ENCODE measurements around the gene C12orf75.

Gene C12orf75

DNA sequence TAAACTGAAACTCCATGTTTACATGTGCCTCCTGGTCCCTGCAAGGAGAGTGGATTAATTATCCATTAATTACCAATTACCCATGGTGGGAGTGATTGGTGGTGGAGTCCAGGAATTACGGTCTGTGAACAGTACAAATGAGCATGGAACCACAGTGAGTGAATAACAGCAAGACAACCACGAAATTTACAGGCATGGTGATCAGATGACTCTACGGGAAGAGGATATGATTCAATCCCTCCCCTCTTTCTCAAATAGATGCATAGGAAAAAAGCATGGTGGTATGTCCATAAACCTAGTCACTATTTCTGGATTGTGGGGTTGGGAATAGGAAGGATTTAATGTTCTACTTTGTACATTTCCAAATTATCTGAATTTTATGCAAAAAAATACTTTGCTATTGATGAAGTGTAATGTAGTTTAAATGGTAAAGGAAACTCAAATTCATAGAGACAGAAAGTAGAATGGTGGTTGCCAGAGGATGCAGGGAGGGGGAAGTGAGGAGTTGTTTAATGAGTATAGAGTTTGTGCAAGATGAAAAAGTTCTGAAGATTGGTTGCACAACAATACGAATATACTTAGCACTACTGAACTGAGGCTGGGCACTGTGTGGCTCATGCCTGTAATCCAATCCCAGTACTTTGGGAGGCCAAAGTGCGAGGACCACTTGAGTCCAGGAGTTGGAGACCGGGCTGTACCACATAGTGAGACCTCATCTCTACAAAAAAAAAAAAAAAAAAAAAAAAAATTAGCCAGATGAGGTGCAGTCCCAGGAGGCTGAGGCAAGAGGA, 41.2 kb upstream of the C12orf75 start:
- no peak for TF ChIP-seq CTCF (IDR thresholded peaks at IDR 0.05; ENCODE audit: borderline replicate concordance, control extremely low read depth, extremely low read depth, insufficient read depth, missing control alignments)
- in situ Hi-C loops (cut with MboI; ENCODE audit: low sequenced_read_pairs, unreplicated experiment), result loop anchor here (10.0 kb wide), 1 partner anchor 95 kb away; no protein-coding TSS in a partner anchor
- no peak for DNase-seq (ENCODE audit: low spot score)

DNA sequence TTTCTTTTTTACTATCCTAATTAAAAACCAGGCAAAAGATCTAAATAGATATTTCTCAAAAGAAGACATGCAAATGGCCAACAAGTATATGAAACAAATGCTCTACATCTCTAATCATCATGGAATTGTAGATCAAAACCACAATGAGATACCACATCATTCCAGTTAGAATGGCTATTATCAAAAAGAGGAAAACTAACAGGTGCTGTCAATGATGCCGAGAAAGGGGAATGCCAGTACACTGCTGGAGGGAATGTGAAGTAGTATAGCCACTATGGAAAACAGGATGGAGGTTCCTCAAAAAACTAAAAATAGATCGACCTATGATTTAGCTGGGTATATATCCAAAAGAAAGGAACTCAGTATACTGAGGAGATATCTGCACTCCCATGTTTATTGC, 39.0 kb upstream of the C12orf75 start:
- in situ Hi-C loops (cut with MboI; ENCODE audit: low sequenced_read_pairs, unreplicated experiment), result no loop called here
- TF ChIP-seq CTCF (IDR thresholded peaks at IDR 0.05; ENCODE audit: borderline replicate concordance, control extremely low read depth, extremely low read depth, insufficient read depth, missing control alignments), result no peak
- no peak for DNase-seq (ENCODE audit: low spot score)

DNA sequence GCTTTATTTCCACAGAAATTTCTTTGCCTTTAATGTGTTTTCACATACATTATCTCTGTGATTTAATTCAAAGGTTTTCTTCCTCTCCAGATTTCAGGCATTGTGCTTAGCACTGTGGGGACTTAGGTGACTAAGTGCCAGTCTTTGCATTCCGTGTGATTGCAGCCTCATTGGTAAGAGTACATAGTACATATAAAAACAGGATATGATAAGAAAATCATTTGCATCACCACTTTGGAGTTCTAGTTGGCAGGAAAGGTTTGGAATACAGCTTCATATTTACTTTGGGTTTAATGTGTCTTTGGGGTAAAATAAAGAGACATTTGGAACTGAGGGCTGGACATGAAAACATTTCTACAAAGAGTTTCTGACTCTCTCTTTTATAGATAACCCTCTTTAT, 37.8 kb upstream of the C12orf75 start:
- in situ Hi-C loops (cut with MboI; ENCODE audit: low sequenced_read_pairs, unreplicated experiment), result no loop called here
- TF ChIP-seq CTCF (IDR thresholded peaks at IDR 0.05; ENCODE audit: borderline replicate concordance, control extremely low read depth, extremely low read depth, insufficient read depth, missing control alignments), result no peak
- DNase-seq (ENCODE audit: low spot score), result no peak

- TF ChIP-seq CTCF (IDR thresholded peaks at IDR 0.05; ENCODE audit: borderline replicate concordance, control extremely low read depth, extremely low read depth, insufficient read depth, missing control alignments), result no peak
- in situ Hi-C loops (cut with MboI; ENCODE audit: low sequenced_read_pairs, unreplicated experiment), result no loop called here
- no peak for DNase-seq (ENCODE audit: low spot score)
Measured at GRCh38 chr12:105293187-105293586, 37.3 kb upstream of the C12orf75 start.

DNA sequence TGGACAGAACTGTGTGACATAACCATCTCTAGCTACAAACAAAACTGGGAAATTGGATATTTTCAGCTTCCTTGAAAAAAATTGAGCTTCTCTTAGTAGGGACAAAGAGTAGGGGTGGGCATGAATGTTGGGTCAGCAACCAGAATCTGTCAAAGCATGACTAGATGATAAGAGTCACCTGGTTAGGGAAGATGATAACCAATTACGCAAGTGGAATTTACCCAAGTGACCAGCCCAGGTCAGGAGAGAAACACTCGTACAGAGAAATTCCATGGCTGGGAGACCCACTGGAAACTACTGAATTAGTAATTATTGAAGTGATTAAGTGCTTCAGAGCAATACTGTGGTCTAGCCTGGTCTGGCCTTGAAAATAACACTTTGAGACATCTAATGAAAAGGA, 36.3 kb upstream of the C12orf75 start:
- in situ Hi-C loops (cut with MboI; ENCODE audit: low sequenced_read_pairs, unreplicated experiment), result no loop called here
- TF ChIP-seq CTCF (IDR thresholded peaks at IDR 0.05; ENCODE audit: borderline replicate concordance, control extremely low read depth, extremely low read depth, insufficient read depth, missing control alignments), result no peak
- DNase-seq (ENCODE audit: low spot score), result no peak

- in situ Hi-C loops (cut with MboI; ENCODE audit: low sequenced_read_pairs, unreplicated experiment), result no loop called here
- DNase-seq (ENCODE audit: low spot score), result no peak
- no peak for TF ChIP-seq CTCF (IDR thresholded peaks at IDR 0.05; ENCODE audit: borderline replicate concordance, control extremely low read depth, extremely low read depth, insufficient read depth, missing control alignments)
Measured at GRCh38 chr12:105294886-105295479, 35.5 kb upstream of the C12orf75 start.
